Central memory CD8-positive, alpha-beta T cell (primary cell): ENCODE data around the gene RREB1.

Source experiments
- ATAC-seq: fragments of 150-1000 bp; cut with Tn5 transposase; replicated peaks from 2 replicates; pipeline ENCODE4 v1.10.0; 2022; ENCODE audit warnings: mild to moderate bottlenecking, moderate FRiP score, moderate number of reproducible peaks; ENCODE audit not compliant: poor library complexity, severe bottlenecking; ENCODE audit errors: extremely low read depth
- DNase-seq, 2 donors: peaks; one replicate each; pipeline ENCODE4 v3.0.0; 2021; ENCODE audit warnings: low spot score in 2 of 2
- H3K27ac Mint-ChIP-seq: one replicate; pipeline ENCODE4 v1.8.0; 2022; ENCODE audit warnings: low read depth, mild to moderate bottlenecking, moderate library complexity, mixed read lengths
- H3K27me3 Mint-ChIP-seq: one replicate; pipeline ENCODE4 v1.8.0; 2022; ENCODE audit warnings: mixed read lengths
- H3K36me3 Mint-ChIP-seq: one replicate; pipeline ENCODE4 v1.8.0; 2022; ENCODE audit warnings: mild to moderate bottlenecking, moderate library complexity, mixed read lengths; ENCODE audit not compliant: insufficient read depth
- H3K4me1 Mint-ChIP-seq: one replicate; pipeline ENCODE4 v1.8.0; 2022; ENCODE audit warnings: mixed read lengths
- H3K4me3 Mint-ChIP-seq: one replicate; pipeline ENCODE4 v1.8.0; 2022; ENCODE audit warnings: mild to moderate bottlenecking, moderate library complexity, mixed read lengths
- H3K9me3 Mint-ChIP-seq: one replicate; pipeline ENCODE4 v1.8.0; 2022; ENCODE audit warnings: mixed read lengths

RREB1 gene

GRCh38 chr6:7119272-7119801 is 11.6 kb downstream of the RREB1 start:
- no peak overlapping the region for H3K4me3 Mint-ChIP-seq
- H3K27ac Mint-ChIP-seq: no peak overlapping the region
- no peaks in the 10 kb centered on the region for H3K27me3 Mint-ChIP-seq
- no peak for DNase-seq
- no peaks in the 10 kb centered on the region for H3K9me3 Mint-ChIP-seq
- peaks cover 48% of the 10 kb centered on the region for H3K4me1 Mint-ChIP-seq
- no peak for ATAC-seq
- peaks cover 7% of the 10 kb centered on the region for H3K36me3 Mint-ChIP-seq

- H3K9me3 Mint-ChIP-seq: no peaks in the 10 kb centered on the region
- H3K27ac Mint-ChIP-seq: no peak overlapping the region
- DNase-seq (no peak), ATAC-seq (no peak)
- no peaks in the 10 kb centered on the region for H3K27me3 Mint-ChIP-seq
- H3K4me1 Mint-ChIP-seq: peaks cover 49% of the 10 kb centered on the region
- peaks cover 7% of the 10 kb centered on the region for H3K36me3 Mint-ChIP-seq
- H3K4me3 Mint-ChIP-seq: no peak overlapping the region
Observed at GRCh38 chr6:7121700-7122241, 14.0 kb downstream of the RREB1 start.

- H3K27me3 Mint-ChIP-seq: no peaks in the 10 kb centered on the region
- peaks cover 7% of the 10 kb centered on the region for H3K36me3 Mint-ChIP-seq
- no peak for DNase-seq
- no peak overlapping the region for H3K27ac Mint-ChIP-seq
- H3K4me3 Mint-ChIP-seq: no peak overlapping the region
- no peaks in the 10 kb centered on the region for H3K9me3 Mint-ChIP-seq
- no peak for ATAC-seq
- peaks cover 58% of the 10 kb centered on the region for H3K4me1 Mint-ChIP-seq
Observed at GRCh38 chr6:7122684-7123083, 14.9 kb downstream of the RREB1 start.

- peaks cover 71% of the 10 kb centered on the region for H3K4me1 Mint-ChIP-seq
- no peak overlapping the region for H3K4me3 Mint-ChIP-seq
- no peak overlapping the region for H3K27ac Mint-ChIP-seq
- H3K27me3 Mint-ChIP-seq: no peaks in the 10 kb centered on the region
- H3K9me3 Mint-ChIP-seq: no peaks in the 10 kb centered on the region
- no peak for ATAC-seq
- no peak for DNase-seq
- peaks cover 10% of the 10 kb centered on the region for H3K36me3 Mint-ChIP-seq
Observed at GRCh38 chr6:7124114-7124513, 16.4 kb downstream of the RREB1 start.

GRCh38 chr6:7124636-7125035 is 16.9 kb downstream of the RREB1 start:
- Mint-ChIP-seq H3K36me3 (peaks cover 10% of the 10 kb centered on the region), H3K4me1 (peaks cover 69% of the 10 kb centered on the region), H3K27ac (no peak overlapping the region)

GRCh38 chr6:7125290-7125689 is 17.5 kb downstream of the RREB1 start:
- no peaks in the 10 kb centered on the region for H3K9me3 Mint-ChIP-seq
- peaks cover 13% of the 10 kb centered on the region for H3K36me3 Mint-ChIP-seq
- peak overlapping the region; percentile 64 for H3K27ac Mint-ChIP-seq
- H3K4me1 Mint-ChIP-seq: peaks cover 70% of the 10 kb centered on the region
- no peak for ATAC-seq
- no peak for DNase-seq
- H3K27me3 Mint-ChIP-seq: no peaks in the 10 kb centered on the region
- no peak overlapping the region for H3K4me3 Mint-ChIP-seq

More at GRCh38 chr6:7124636-7125035, 16.9 kb downstream of the RREB1 start:
- ATAC-seq: no peak
- no peak for DNase-seq
- H3K4me3 Mint-ChIP-seq: no peak overlapping the region
- H3K27me3 Mint-ChIP-seq: no peaks in the 10 kb centered on the region
- no peaks in the 10 kb centered on the region for H3K9me3 Mint-ChIP-seq

GRCh38 chr6:7126754-7127153 is 19.0 kb downstream of the RREB1 start:
- no peak for DNase-seq
- Mint-ChIP-seq H3K9me3 (no peaks in the 10 kb centered on the region), H3K27ac (no peak overlapping the region), H3K4me1 (peaks cover 77% of the 10 kb centered on the region), H3K4me3 (no peak overlapping the region), H3K27me3 (no peaks in the 10 kb centered on the region), H3K36me3 (peaks cover 17% of the 10 kb centered on the region)
- no peak for ATAC-seq

- ATAC-seq (no peak), DNase-seq (no peak)
- Mint-ChIP-seq H3K9me3 (no peaks in the 10 kb centered on the region), H3K4me1 (peaks cover 80% of the 10 kb centered on the region), H3K4me3 (no peak overlapping the region), H3K27me3 (no peaks in the 10 kb centered on the region), H3K27ac (peak overlapping the region; percentile 70), H3K36me3 (peaks cover 14% of the 10 kb centered on the region)
Observed at GRCh38 chr6:7127680-7128079, 19.9 kb downstream of the RREB1 start.

GRCh38 chr6:7129360-7129759 is 21.6 kb downstream of the RREB1 start:
- H3K27me3 Mint-ChIP-seq: no peaks in the 10 kb centered on the region
- ATAC-seq (no peak), DNase-seq (no peak)
- peak overlapping the region; percentile 66 for H3K27ac Mint-ChIP-seq
- H3K4me1 Mint-ChIP-seq: peaks cover 73% of the 10 kb centered on the region
- no peaks in the 10 kb centered on the region for H3K9me3 Mint-ChIP-seq
- H3K4me3 Mint-ChIP-seq: no peak overlapping the region
- H3K36me3 Mint-ChIP-seq: peaks cover 13% of the 10 kb centered on the region

GRCh38 chr6:7129784-7130569 is 22.2 kb downstream of the RREB1 start:
- no peak for ATAC-seq
- Mint-ChIP-seq H3K27me3 (no peaks in the 10 kb centered on the region), H3K27ac (peak overlapping the region; percentile 66), H3K9me3 (no peaks in the 10 kb centered on the region), H3K36me3 (peaks cover 13% of the 10 kb centered on the region), H3K4me1 (peaks cover 67% of the 10 kb centered on the region), H3K4me3 (no peak overlapping the region)
- no peak for DNase-seq

- H3K4me1 Mint-ChIP-seq: peaks cover 65% of the 10 kb centered on the region
- H3K27ac Mint-ChIP-seq: no peak overlapping the region
- no peaks in the 10 kb centered on the region for H3K27me3 Mint-ChIP-seq
- H3K36me3 Mint-ChIP-seq: peaks cover 13% of the 10 kb centered on the region
- H3K4me3 Mint-ChIP-seq: no peak overlapping the region
- ATAC-seq: no peak
- no peak for DNase-seq
- H3K9me3 Mint-ChIP-seq: no peaks in the 10 kb centered on the region
Observed at GRCh38 chr6:7131390-7131789, 23.6 kb downstream of the RREB1 start.

GRCh38 chr6:7132398-7133035 is 24.8 kb downstream of the RREB1 start:
- Mint-ChIP-seq H3K27ac (no peak overlapping the region), H3K4me1 (peaks cover 66% of the 10 kb centered on the region), H3K9me3 (no peaks in the 10 kb centered on the region), H3K36me3 (peaks cover 13% of the 10 kb centered on the region), H3K4me3 (no peak overlapping the region), H3K27me3 (no peaks in the 10 kb centered on the region)
- ATAC-seq (no peak), DNase-seq (no peak)
